Karpas-422 (cell line): ENCODE measurements around the gene GON7. TPM values are rescaled to one million over a fixed set of nuclear protein-coding genes. Genes with fewer than 3 reads are reported as not detected.

Experiments used
- DNase-seq: peaks from one replicate; pipeline ENCODE4 v3.0.0-alpha.2; 2015
- H2AFZ ChIP-seq: fragments of 200-600 bp; sonication (generic); 2 replicates; pipeline ENCODE4 v1.6.1; 2014; ENCODE audit warnings: antibody characterized with exemption, low read length, mixed read lengths
- H3K27ac ChIP-seq: fragments of 200-600 bp; sonication (generic); 2 replicates; pipeline ENCODE4 v1.5.1; 2014; ENCODE audit warnings: mild to moderate bottlenecking, low read length, moderate library complexity
- H3K27me3 ChIP-seq: fragments of 200-600 bp; sonication (generic); 2 replicates; pipeline ENCODE4 v1.6.1; 2014; ENCODE audit warnings: low read length, mixed read lengths
- H3K36me3 ChIP-seq: fragments of 200-600 bp; sonication (generic); 2 replicates; pipeline ENCODE4 v1.6.1; 2014; ENCODE audit warnings: low read length, mixed read lengths; ENCODE audit not compliant: insufficient read depth
- H3K4me1 ChIP-seq: fragments of 200-600 bp; sonication (generic); 2 replicates; pipeline ENCODE4 v1.6.1; 2014; ENCODE audit warnings: mild to moderate bottlenecking, low read length, mixed read lengths
- H3K4me2 ChIP-seq: fragments of 200-600 bp; sonication (generic); 2 replicates; pipeline ENCODE4 v1.6.1; 2014; ENCODE audit warnings: low read length, low read depth, mild to moderate bottlenecking; ENCODE audit not compliant: poor library complexity, severe bottlenecking
- H3K4me3 ChIP-seq: fragments of 200-600 bp; sonication (generic); 2 replicates; pipeline ENCODE4 v1.5.1; 2014; ENCODE audit warnings: mild to moderate bottlenecking, antibody characterized with exemption, low read length, mixed read lengths
- H3K79me2 ChIP-seq: fragments of 200-600 bp; sonication (generic); 2 replicates; pipeline ENCODE4 v1.6.1; 2014; ENCODE audit warnings: mild to moderate bottlenecking, low read length, mixed read lengths
- H3K9ac ChIP-seq: fragments of 200-600 bp; sonication (generic); 2 replicates; pipeline ENCODE4 v1.6.0; 2014; ENCODE audit warnings: low read length
- H3K9me2 ChIP-seq: fragments of 200-600 bp; sonication (generic), shearing (Covaris generic); replicated peaks from 2 replicates; pipeline ENCODE4 v1.6.0; 2014; ENCODE audit warnings: mild to moderate bottlenecking, low read length, moderate library complexity; ENCODE audit not compliant: insufficient read depth
- H3K9me3 ChIP-seq: fragments of 300-700, 200-600 bp; sonication (generic); 2 replicates; pipeline ENCODE4 v1.6.1; 2014; ENCODE audit warnings: low read length, mixed read lengths
- H4K20me1 ChIP-seq: fragments of 200-600 bp; sonication (generic); 2 replicates; pipeline ENCODE4 v1.6.1; 2014; ENCODE audit warnings: mild to moderate bottlenecking, antibody characterized with exemption, low read length, low read depth; ENCODE audit not compliant: insufficient read depth
- total RNA-seq: library from RNA; depleted of rRNA; stranded (reverse); fragments of >200 nt; shearing (Covaris generic); gene quantifications from 2 replicates; pipeline ENCODE4 v1.2.3, GENCODE V29; 2014; ENCODE audit warnings: low replicate concordance

The GON7 gene
- total RNA-seq, 1 experiment from 2014 or later, result 40.6 TPM

DNA sequence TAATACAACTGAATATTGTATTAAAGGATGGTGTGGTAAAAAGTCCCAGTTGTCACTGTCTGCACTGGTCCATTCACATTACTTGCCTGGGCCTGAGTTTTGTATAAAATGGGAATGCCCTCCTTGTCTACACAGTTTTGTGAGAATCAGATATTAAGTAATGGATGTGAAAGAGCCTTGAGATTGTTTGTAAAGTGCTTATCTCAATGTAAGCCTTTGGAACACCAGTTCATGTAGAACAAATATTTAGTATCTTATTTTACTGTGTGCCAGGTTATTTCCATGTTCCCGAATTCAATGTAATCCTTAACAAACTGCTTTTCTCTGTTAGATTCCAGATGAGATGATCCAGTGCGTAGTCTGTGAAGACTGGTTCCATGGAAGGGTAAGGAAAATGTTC, 7.7 kb upstream of the GON7 start:
- Histone ChIP-seq H2AFZ (no peak overlapping the region), H3K4me2 (no peak overlapping the region), H3K27ac (no peak overlapping the region), H3K27me3 (no peaks in the 10 kb centered on the region), H3K79me2 (peaks cover 14% of the 10 kb centered on the region), H3K4me1 (peaks cover 22% of the 10 kb centered on the region), H3K36me3 (peaks cover 39% of the 10 kb centered on the region; the same call in 1 of the 2 replicates), H3K9ac (no peak overlapping the region), H4K20me1 (no peaks in the 10 kb centered on the region), H3K4me3 (no peak overlapping the region), H3K9me3 (no peaks in the 10 kb centered on the region), H3K9me2 (no peaks in the 10 kb centered on the region)
- no peak for DNase-seq

DNA sequence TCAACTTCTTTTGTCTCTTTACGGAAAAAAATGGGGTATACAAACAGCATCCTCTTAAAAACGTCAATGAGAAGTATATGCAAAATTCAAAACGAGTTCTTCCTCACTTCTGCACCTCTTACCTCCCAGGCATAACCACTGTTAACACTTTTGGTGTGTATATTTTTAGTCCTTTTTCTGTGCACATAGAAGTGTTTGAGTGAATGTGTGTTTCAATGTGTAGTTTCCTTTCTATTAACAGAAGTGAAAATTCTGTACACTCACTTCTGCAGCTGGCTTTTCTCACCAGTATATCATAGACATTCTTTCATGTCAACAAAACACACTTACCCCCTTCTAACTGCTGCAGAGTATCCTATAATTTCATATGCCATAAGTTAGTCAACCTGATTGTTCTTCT, 5.6 kb upstream of the GON7 start:
- Histone ChIP-seq H3K27ac (peak overlapping the region; percentile 43), H4K20me1 (no peaks in the 10 kb centered on the region), H3K36me3 (peaks cover 30% of the 10 kb centered on the region; the same call in 1 of the 2 replicates), H3K9ac (no peak overlapping the region), H3K79me2 (peaks cover 36% of the 10 kb centered on the region), H3K4me3 (no peak overlapping the region), H2AFZ (no peak overlapping the region), H3K4me2 (no peak overlapping the region), H3K9me3 (no peaks in the 10 kb centered on the region), H3K9me2 (no peaks in the 10 kb centered on the region), H3K27me3 (no peaks in the 10 kb centered on the region), H3K4me1 (peaks cover 40% of the 10 kb centered on the region)
- DNase-seq, result no peak

DNA sequence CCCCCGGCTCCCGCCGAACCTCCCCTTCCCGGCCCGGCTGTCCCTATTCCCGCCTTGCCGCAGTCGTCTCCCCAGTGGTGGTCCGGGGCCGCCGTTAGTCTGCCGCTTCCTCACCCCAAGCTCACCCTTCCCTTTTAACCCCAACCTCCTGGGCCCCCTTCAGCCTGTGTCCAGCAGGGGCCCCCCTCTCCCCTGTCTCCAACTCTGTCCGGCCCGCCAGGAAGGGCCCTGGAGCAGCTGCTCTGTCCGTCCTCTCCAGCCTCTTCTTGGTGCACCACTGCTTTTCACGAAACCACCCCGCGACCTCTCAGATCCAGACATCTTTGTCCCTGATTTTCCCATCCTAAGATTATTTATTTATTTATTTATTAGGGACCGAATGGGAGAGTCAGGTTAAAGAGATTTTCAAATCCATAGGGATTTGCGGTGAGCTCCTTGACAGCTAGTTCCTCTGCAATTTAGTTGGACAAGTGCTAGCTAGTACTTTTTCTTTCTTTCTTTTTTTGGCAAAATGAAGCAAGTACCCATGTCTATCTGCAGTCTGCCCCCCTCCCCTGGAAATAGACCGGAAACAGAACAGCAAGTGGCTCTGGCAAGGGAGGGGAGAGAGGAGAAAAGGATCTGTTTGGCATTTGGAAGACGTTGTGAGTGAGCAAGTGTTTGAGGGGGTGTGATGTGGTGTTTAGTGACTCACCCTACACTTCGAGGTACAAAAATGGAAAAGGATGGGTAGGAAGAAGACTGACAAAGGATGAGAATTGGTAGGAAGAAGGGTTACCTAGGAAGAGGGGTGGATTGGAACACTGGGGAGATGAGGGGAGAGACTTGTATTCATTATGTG, 823 bp upstream of the GON7 start:
- peak overlapping the region; percentile 98 for H3K4me3 ChIP-seq
- peak; percentile 77 for DNase-seq
- no peaks in the 10 kb centered on the region for H3K27me3 ChIP-seq
- H2AFZ ChIP-seq, result peak overlapping the region; percentile 58; the same call in 1 of the 2 replicates
- H3K4me1 ChIP-seq, result peaks cover 60% of the 10 kb centered on the region
- H3K9ac ChIP-seq, result peak overlapping the region; percentile 93
- no peaks in the 10 kb centered on the region for H3K9me2 ChIP-seq
- H3K36me3 ChIP-seq, result peaks cover 28% of the 10 kb centered on the region; the same call in 1 of the 2 replicates
- peaks cover 80% of the 10 kb centered on the region for H3K79me2 ChIP-seq
- H3K4me2 ChIP-seq, result peak overlapping the region; percentile 95
- H4K20me1 ChIP-seq, result no peaks in the 10 kb centered on the region
- H3K27ac ChIP-seq, result peak overlapping the region; percentile 39
- no peaks in the 10 kb centered on the region for H3K9me3 ChIP-seq

DNA sequence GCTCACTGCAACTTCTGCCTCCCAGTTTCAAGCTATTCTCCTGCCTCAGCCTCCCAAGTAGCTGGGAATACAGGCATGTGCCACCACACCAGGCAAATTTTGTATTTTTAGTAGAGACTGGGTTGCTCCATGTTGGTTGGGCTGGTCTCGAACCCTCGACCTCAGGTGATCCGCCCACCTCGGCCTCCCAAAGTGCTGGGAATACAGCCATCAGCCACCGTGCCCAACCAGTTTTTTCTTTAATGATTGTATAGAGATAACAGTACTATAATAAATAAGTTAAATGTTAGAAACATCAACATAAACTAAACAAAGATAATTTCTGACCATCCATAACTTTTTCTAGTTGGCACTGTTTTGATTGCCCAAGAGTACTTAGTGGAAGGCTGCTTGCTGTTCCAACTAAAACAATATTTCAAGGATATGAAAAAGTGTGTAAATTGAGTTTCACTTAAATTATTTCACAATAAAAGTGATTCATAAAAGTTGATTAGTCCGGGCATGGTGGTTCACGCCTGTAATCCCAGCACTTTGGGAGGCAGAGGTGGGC, 5.6 kb downstream of the GON7 start:
- Histone ChIP-seq H3K9ac (no peak overlapping the region), H3K79me2 (peaks cover 64% of the 10 kb centered on the region), H2AFZ (no peak overlapping the region), H3K4me1 (peaks cover 20% of the 10 kb centered on the region), H3K27ac (no peak overlapping the region), H3K36me3 (peaks cover 23% of the 10 kb centered on the region; the same call in 1 of the 2 replicates), H4K20me1 (no peaks in the 10 kb centered on the region), H3K4me2 (no peak overlapping the region), H3K9me3 (no peaks in the 10 kb centered on the region), H3K4me3 (no peak overlapping the region), H3K9me2 (no peaks in the 10 kb centered on the region), H3K27me3 (no peaks in the 10 kb centered on the region)
- DNase-seq, result no peak

DNA sequence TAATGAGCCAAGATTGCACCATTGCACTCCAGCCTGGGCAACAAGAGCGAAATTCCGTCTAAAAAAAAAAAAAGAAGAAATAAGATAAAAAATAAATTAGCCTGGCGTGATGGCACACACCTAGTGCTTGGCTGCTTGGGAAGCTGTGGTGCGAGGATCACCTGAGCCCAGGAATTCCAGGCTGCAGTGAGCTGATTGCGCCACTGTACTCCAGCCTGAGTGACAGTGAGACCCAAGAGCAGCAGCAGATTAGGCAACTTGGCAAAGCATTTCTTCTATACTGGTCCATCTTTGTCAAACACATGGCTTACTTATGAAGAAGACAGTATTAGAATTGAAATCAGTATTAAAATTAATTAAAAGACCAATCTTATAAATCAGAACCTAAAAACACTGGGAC, 6.3 kb downstream of the GON7 start:
- Histone ChIP-seq H3K9me2 (no peaks in the 10 kb centered on the region), H3K27me3 (no peaks in the 10 kb centered on the region), H3K4me1 (peaks cover 16% of the 10 kb centered on the region), H3K4me2 (no peak overlapping the region), H4K20me1 (no peaks in the 10 kb centered on the region), H2AFZ (no peak overlapping the region), H3K79me2 (peaks cover 64% of the 10 kb centered on the region), H3K4me3 (no peak overlapping the region), H3K27ac (no peak overlapping the region), H3K36me3 (peaks cover 23% of the 10 kb centered on the region; the same call in 1 of the 2 replicates), H3K9me3 (no peaks in the 10 kb centered on the region), H3K9ac (no peak overlapping the region)
- DNase-seq, result no peak

DNA sequence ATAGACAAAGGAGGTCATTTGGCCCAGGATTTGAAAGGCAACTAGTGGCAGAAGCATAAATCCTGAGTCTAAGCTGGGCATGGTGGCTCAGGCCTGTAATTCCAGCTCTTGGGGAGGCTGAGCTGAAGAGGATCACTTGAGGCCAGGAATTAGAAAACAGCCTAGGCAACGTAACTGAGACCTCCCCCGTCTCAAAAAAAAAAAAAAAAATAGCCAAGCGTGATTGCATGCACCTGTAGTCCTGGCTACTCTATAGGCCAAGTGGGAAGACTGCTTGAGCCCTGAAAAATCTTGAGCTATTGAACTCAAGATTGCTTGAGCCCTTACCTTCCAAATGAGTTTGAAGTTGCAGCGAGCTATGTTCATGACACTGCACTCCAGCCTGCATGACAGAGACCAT, 7.8 kb downstream of the GON7 start:
- DNase-seq, result no peak
- H3K27ac ChIP-seq, result no peak overlapping the region
- H3K27me3 ChIP-seq, result no peaks in the 10 kb centered on the region
- no peak overlapping the region for H3K4me3 ChIP-seq
- no peaks in the 10 kb centered on the region for H3K9me3 ChIP-seq
- H2AFZ ChIP-seq, result no peak overlapping the region
- no peaks in the 10 kb centered on the region for H3K9me2 ChIP-seq
- no peak overlapping the region for H3K4me2 ChIP-seq
- no peaks in the 10 kb centered on the region for H4K20me1 ChIP-seq
- H3K4me1 ChIP-seq, result peaks cover 3% of the 10 kb centered on the region; the same call in 1 of the 2 replicates
- H3K36me3 ChIP-seq, result peaks cover 13% of the 10 kb centered on the region; the same call in 1 of the 2 replicates
- peaks cover 49% of the 10 kb centered on the region for H3K79me2 ChIP-seq
- H3K9ac ChIP-seq, result no peak overlapping the region

DNA sequence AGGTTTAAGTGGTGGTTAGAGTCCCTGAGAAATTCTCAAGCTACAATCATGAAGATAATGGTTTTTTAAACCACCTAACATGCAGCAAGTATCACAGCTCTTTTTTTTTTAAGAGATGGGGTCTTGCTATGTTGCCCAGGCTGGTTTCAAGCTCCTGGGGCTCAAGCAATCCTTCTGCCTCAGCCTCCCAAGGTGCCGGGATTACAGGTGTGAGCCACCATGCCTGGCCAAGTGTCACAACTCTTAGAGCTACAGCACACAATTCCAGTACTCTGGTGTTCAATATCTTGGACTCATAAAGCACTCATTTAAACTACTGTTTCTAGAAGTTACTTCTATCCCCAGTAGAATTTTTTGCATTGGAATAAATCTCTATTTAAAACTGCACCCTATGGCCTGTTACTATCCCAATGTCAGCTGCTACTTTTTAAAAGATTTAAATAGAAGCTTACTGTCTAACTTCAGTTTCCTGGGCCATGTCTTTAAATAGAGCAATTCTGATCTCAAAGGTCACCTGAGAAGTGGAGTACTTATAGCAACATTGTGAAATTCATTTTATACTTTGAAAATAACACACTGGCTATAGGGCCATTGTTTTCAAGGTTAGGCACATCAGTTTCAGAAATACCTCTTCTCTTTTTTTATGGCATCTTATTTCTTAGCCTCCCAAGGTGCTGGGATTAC, 11.4 kb downstream of the GON7 start:
- Histone ChIP-seq H4K20me1 (no peaks in the 10 kb centered on the region), H3K4me1 (no peaks in the 10 kb centered on the region), H3K27ac (no peak overlapping the region)

DNA sequence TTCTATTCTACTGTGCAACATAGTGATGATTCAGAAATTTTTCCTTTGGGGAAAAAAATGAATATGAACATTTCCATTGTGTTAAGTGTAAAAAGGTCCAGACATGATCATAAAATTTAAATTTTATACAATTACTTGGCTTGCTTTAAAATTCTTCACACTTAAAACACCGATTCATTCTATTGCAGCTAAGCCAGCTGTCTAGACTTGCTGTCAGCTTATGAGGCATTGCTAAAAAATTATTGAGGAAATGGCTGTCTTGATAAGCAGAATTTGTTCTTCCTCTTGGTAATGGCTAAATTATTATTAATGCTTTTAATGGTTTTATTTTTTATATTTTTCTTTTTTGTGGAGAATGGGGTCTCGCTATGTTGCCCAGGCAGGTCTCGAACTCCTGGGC, 19.9 kb downstream of the GON7 start:
- H3K4me1 ChIP-seq, result peaks cover 28% of the 10 kb centered on the region
- H3K9me2 ChIP-seq, result no peaks in the 10 kb centered on the region
- no peaks in the 10 kb centered on the region for H3K9me3 ChIP-seq
- H3K27me3 ChIP-seq, result no peaks in the 10 kb centered on the region
- peaks cover 24% of the 10 kb centered on the region for H4K20me1 ChIP-seq
- H3K4me2 ChIP-seq, result peak overlapping the region; percentile 96
- no peak for DNase-seq
- no peak overlapping the region for H2AFZ ChIP-seq
- peaks cover 80% of the 10 kb centered on the region for H3K79me2 ChIP-seq
- peaks cover 39% of the 10 kb centered on the region; the same call in 1 of the 2 replicates for H3K36me3 ChIP-seq
- H3K9ac ChIP-seq, result no peak overlapping the region
- peak overlapping the region; percentile 98; the same call in 1 of the 2 replicates for H3K4me3 ChIP-seq
- H3K27ac ChIP-seq, result no peak overlapping the region

More for the DNA sequence above, 11.4 kb downstream of the GON7 start:
- Histone ChIP-seq H3K36me3 (no peaks in the 10 kb centered on the region; the same call in 1 of the 2 replicates), H3K4me3 (no peak overlapping the region), H3K27me3 (no peaks in the 10 kb centered on the region), H3K4me2 (no peak overlapping the region), H3K9me3 (no peaks in the 10 kb centered on the region), H3K79me2 (peaks cover 30% of the 10 kb centered on the region), H2AFZ (no peak overlapping the region), H3K9ac (no peak overlapping the region), H3K9me2 (no peaks in the 10 kb centered on the region)
- no peak for DNase-seq
